ENCODE measurements around the gene SPAG9. TPM values are rescaled to one million over a fixed set of nuclear protein-coding genes. Genes with fewer than 3 reads are reported as not detected.

SPAG9 gene
- total RNA-seq, 1 experiment from 2014 or later = 77.6 TPM

DNA sequence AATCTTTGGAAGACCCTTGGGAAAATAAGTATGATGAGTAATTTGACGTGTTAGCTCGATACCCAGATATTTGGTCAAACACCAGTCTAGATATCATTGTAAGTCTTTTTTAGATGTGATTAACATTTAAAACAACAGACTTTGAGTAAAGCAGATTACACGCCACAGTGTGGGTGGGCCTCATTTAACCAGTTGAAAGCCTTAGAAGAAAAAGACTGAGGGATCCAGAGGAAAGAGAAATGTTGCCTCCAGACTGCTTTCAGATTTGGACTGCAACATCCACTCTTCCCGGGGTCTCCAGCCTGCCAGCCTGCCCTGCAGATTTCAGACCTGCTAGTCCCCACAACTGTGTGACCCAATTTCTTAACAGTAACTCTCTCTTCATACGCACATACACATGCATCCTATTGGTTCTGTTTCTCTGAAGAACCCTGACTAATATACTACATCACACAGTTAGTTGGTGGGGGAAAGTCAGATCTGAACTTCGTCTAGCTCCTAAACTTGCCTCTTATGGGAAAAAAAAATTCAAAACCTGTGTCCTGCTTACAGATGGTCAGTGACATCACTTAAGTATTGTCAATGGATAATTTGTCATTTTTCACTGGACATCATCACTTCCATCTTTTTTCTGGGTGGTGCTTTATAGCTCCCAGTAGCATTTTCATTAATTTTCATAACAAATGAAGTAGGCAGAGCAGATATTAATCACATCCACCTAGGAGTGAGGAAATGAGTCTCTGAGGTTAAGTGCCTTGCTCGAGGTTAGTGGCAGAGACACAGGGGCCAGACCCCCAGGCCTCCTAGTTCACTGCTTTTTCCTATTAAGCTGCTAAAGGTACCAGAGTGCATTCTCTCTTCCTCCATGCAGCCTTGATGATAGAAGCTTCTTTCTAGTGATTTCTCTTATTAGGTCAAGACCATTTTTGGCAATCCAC lies 146.8 kb downstream of the SPAG9 start:
- H3K4me2 ChIP-seq (ENCODE audit: low read length) = no peak overlapping the region
- CTCF ChIA-PET = no interaction called here
- H3K36me3 ChIP-seq (ENCODE audit: control insufficient read depth in 1 of 2, insufficient read depth in 2 of 2, low read length in 2 of 2) = peaks cover 32 to 33% of the 10 kb centered on the region in 2 experiments; a peak in 3 of 4 replicates
- no peak overlapping the region for H3K27ac ChIP-seq (ENCODE audit: low read depth, low read length)
- RAD21 ChIA-PET (ENCODE audit: low non-redundant PET in 1 of 2, low total read pairs in 2 of 2, uncharacterized antibody in 2 of 2, unreplicated experiment in 2 of 2) = interaction anchor here (0.6 to 0.7 kb wide), 2 partner anchors 114 to 226 kb away, joined by 3 to 4 read pairs; no protein-coding TSS in a partner anchor
- intact Hi-C loops (cut with micrococcal nuclease) = no loop called here
- no peak overlapping the region for H3K9ac ChIP-seq (ENCODE audit: low read length)
- DNase-seq (ENCODE audit: low read depth, low spot score) (no peak), ATAC-seq (no peak)
- H3K79me2 ChIP-seq (ENCODE audit: insufficient read depth, low read length) = no peaks in the 10 kb centered on the region
- H3K27me3 ChIP-seq (ENCODE audit: insufficient read depth, low read length) = no peaks in the 10 kb centered on the region
- no peaks in the 10 kb centered on the region for H3K9me2 ChIP-seq (ENCODE audit: insufficient read depth)
- no peaks in the 10 kb centered on the region for H3K9me3 ChIP-seq (ENCODE audit: control insufficient read depth in 1 of 2, insufficient read depth in 1 of 2, low read depth in 1 of 2, low read length in 2 of 2)
- no peaks in the 10 kb centered on the region for H3K4me1 ChIP-seq (ENCODE audit: control insufficient read depth in 1 of 2, insufficient read depth in 2 of 2, low read length in 2 of 2)
- no peak overlapping the region for H2AFZ ChIP-seq (ENCODE audit: low read depth, low read length, poor library complexity, severe bottlenecking)
- POLR2A ChIA-PET = no interaction called here
- H4K20me1 ChIP-seq (ENCODE audit: insufficient read depth) = no peaks in the 10 kb centered on the region
- H3K4me3 ChIP-seq (replicated peaks in 1 of 2; ENCODE audit: low read depth in 1 of 2, low read length in 2 of 2) = no peak overlapping the region
- no TSS peak for BruUV-seq (replicated peaks)
- TF ChIP-seq, protein P1, sequence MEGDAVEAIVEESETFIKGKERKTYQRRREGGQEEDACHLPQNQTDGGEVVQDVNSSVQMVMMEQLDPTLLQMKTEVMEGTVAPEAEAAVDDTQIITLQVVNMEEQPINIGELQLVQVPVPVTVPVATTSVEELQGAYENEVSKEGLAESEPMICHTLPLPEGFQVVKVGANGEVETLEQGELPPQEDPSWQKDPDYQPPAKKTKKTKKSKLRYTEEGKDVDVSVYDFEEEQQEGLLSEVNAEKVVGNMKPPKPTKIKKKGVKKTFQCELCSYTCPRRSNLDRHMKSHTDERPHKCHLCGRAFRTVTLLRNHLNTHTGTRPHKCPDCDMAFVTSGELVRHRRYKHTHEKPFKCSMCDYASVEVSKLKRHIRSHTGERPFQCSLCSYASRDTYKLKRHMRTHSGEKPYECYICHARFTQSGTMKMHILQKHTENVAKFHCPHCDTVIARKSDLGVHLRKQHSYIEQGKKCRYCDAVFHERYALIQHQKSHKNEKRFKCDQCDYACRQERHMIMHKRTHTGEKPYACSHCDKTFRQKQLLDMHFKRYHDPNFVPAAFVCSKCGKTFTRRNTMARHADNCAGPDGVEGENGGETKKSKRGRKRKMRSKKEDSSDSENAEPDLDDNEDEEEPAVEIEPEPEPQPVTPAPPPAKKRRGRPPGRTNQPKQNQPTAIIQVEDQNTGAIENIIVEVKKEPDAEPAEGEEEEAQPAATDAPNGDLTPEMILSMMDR (IDR thresholded peaks at IDR 0.05 in 2 of 3, conservative IDR thresholded peaks at IDR 0.05 in 1 of 3; ENCODE audit: borderline replicate concordance in 1 of 3, insufficient read depth in 1 of 3, low read depth in 2 of 3, low read length in 2 of 3) = no peak
- TF ChIP-seq ZFX (IDR thresholded peaks at IDR 0.05) = no peak
- TF ChIP-seq, protein P2, sequence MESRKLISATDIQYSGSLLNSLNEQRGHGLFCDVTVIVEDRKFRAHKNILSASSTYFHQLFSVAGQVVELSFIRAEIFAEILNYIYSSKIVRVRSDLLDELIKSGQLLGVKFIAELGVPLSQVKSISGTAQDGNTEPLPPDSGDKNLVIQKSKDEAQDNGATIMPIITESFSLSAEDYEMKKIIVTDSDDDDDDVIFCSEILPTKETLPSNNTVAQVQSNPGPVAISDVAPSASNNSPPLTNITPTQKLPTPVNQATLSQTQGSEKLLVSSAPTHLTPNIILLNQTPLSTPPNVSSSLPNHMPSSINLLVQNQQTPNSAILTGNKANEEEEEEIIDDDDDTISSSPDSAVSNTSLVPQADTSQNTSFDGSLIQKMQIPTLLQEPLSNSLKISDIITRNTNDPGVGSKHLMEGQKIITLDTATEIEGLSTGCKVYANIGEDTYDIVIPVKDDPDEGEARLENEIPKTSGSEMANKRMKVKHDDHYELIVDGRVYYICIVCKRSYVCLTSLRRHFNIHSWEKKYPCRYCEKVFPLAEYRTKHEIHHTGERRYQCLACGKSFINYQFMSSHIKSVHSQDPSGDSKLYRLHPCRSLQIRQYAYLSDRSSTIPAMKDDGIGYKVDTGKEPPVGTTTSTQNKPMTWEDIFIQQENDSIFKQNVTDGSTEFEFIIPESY (IDR thresholded peaks at IDR 0.05; ENCODE audit: extremely low read depth, insufficient replicate concordance, low read length) = no peak
- TF ChIP-seq, protein P3, sequence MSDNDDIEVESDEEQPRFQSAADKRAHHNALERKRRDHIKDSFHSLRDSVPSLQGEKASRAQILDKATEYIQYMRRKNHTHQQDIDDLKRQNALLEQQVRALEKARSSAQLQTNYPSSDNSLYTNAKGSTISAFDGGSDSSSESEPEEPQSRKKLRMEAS (IDR thresholded peaks at IDR 0.05) = no peak
- TF ChIP-seq CBX3 (IDR thresholded peaks at IDR 0.05; ENCODE audit: low read depth) = no peak
- no peak for TF ChIP-seq CEBPB (IDR thresholded peaks at IDR 0.05; ENCODE audit: low read depth)
- TF ChIP-seq ELF1 (IDR thresholded peaks at IDR 0.05; ENCODE audit: borderline replicate concordance, low read depth) = no peak
